CD4-positive, alpha-beta T cell treated with Interleukin-10 for 1 hour (primary cell): ENCODE results near the gene NXPH3.
A peak's percentile ranks its signal among the peaks of the same experiment; 100 is the strongest.

ENCODE experiments used
- DNase-seq: peaks from one replicate; pipeline ENCODE4 v3.0.0-alpha.2; 2020

The NXPH3 gene

DNA sequence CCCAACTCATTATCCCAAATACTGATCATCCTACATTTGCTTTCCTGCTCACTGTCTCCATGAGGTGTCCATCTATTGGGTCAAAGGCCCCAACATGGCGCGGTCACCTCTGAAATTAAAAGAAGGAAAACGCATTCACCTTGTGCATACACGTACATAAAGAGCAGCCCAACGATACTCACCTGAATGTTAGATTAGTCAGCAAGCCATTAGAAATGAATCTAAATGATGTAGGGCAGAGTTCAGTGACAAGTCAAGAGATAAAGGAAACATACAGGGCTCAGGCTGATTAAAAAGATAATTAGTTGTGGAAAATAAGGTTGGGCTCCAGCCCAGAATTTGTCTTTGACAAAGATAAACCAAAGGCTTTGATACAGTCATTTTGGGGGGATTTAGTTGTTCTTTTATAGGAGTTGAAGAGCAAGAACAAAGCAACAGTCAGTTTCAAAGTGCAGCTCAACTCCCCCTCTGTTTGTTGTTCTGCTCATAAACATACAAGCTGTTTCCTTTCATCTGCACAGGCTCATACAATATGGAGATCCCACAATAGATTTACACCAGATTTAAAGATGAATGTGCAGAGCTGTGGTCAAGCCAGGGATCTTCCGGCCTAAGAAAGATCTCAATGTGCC is 21.1 kb downstream of the NXPH3 start:
- DNase-seq: no peak

DNA sequence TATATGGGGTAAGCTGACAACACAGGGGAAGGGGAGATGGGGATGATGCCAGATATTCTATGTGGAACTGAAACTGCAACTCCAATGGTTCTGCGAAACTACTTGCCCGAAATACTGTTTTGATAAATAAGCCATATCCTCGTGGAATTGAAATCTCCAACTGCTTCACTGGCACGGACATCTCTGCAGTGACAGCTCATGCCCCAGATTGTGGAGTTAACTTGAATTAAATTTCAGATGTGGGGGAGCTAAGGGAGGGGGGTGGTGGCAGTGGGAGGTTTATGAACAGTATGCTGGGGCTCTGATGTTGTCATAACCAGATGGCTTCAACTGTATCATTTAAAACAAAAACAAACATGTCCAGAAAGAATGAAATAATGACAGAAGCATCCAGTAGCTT is 21.8 kb downstream of the NXPH3 start:
- DNase-seq: no peak

GRCh38 chr17:49597928-49598655 is 22.4 kb downstream of the NXPH3 start:
- no peak for DNase-seq

DNA sequence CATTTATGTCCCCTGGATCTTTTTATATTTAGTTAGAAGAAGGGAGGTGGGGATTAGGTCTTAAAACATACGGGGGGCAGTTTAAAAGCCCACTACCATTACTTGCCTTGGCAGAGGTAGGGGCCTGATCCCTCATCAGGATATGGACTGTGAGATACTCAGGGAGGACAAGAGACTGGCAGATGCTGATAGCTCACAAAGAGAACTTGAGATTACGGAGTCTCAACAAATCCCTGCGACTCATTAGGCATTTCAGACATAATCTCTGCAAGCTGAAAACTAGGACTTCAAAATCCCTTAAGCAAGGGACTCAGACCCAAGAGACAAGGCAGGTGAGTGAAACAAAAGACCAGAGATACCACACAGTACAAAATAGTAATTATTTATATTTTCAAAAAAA is 23.2 kb downstream of the NXPH3 start:
- DNase-seq: no peak

DNA sequence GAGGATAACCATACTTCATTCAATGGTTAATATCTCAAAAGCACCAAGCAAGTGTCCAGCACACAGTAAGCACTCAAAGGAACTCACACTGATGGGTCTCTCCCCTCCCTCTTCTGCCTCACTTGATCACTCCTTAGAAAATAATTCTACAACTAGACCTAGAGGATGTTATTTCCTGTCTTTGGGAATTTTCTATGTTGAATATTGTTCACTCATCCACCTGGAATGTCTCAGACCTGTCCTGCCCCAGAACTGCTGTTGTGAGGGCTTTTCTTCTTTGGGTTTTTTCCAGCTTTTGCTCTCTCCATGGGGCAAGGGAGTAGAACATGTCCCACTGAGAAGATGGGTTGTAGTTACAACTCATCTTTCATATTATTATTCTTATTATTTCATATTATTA is 25.3 kb downstream of the NXPH3 start:
- no peak for DNase-seq

DNA sequence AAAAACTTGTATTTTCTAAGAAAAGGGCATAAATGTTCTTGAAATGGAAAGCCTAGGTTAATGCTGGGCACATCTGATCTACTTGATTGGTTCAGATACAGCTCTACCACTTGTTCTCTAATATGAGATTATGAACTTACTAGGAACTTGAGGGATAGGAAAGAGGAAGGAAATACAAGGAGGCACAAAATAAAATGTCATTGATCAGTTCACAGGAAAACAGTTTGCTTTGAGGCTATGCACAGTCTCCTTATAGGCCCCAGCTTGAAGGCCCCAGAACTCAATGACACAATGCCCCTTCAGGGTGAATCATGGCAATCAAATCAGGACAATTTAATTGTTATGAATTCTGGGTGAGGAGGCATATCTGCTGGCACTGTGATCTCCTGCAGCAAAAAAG is 27.1 kb downstream of the NXPH3 start:
- DNase-seq: no peak

- DNase-seq: no peak
These were observed 27.6 kb downstream of the NXPH3 start for GRCh38 chr17:49603238-49603637.

DNA sequence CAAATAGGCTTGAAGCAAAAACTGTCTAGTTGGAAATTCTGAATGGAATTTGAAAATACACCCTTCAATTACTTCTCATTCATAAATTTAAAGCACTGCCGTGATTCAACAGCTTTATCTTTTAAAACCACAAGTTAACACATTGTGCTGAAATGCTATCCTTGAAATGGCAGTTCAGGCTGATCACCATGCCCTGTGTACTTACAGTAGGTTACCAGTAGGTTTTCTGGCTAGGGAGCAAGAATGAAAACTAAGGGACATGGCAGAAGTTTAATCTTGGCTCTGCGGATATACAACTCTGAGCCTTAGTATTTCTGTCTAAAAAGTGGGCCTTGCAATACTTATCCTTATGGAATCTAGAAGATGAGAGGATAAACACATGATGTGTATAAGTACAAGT is 28.0 kb downstream of the NXPH3 start:
- no peak for DNase-seq

- DNase-seq: no peak
These were observed 28.7 kb downstream of the NXPH3 start for GRCh38 chr17:49604314-49604869.

- no peak for DNase-seq
These were observed 35.4 kb downstream of the NXPH3 start for GRCh38 chr17:49610883-49611584.

DNA sequence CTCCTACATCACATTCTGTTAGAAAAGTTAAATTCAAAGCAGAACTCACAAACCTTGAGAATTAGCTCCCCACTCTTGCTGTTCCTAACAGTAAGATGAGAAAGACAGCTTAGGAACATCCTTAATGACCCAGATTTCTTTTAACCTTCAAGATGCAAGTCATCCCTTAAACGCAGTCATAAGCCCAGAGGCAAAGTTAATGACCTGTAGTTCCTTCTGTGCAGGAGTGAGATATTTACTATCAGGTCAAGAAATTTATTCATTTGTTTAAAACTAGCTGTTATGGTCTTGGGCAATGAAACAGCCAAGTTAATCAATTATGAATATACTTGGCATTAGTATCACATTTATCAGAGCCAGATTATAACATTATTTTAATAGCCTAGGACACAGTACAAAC is 37.1 kb downstream of the NXPH3 start:
- DNase-seq: no peak

- no peak for DNase-seq
These were observed 37.6 kb downstream of the NXPH3 start for GRCh38 chr17:49613182-49613800.

DNA sequence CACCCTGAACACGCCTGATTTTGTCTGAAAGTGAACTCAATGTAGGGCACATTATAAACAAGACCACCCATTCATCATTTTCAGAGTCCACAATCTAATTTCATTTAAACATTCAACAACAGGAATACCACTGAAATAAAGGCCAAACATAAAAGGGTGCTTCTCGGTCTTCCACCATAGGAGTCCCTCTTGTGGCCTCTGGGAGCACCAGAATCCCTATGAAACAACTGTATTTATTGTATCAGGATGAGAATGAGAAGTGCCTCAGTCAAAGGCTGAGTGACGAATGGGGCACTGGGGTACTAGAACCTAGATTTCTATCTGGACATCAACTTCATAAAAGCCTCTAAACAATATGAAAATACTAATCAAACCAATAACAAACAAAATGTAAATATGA is 40.4 kb downstream of the NXPH3 start:
- DNase-seq: no peak

DNA sequence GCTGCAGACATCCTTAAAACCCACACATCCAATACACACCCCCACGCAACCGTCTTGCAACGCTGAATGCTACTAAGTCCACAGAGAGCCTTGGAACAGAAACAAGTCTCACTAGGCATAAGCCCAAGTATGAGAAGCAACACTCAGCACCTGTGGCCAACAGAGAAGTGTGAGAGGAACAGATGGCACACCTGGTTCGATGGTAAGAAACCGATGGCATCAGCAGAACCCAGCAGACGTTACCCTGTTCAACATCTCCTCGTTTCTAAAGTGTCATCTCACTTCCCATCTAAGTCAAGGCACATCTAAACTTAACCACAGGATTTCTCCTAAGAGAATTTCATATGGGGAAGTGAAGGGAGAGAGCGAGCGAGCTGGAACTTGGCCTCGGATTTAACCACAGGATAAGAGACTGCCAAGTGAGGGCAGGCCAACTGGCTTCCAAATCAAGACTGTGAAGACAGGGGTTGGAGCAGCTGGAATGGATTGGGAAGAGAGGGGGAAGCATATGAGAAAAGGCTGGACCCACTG is 41.0 kb downstream of the NXPH3 start:
- no peak for DNase-seq

DNA sequence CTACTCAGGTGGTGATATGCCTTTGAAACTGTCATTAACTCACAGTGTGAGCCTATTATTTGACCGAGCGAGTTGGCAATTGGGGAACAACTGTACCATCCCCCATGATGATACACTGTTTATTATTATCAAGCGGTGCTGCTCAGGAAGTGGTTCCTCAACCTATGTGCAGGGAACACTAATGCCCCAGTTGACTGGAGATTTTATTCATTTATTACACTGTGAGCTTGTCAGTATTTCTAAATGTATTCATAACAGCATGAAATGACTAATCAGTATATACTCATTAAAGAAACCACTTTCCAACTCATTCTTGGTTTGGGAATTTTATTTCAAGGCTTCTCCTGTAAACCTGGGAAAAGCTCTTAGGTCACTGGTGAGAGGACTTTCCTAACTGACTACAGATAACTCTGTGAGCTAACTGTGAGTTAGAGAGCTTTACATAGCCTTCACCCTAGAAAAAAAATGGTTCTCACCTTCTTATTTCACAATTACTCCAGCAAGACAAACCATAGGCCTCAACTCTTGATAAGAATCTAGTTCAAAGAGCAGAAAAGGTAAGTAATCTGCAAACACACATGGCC is 42.4 kb downstream of the NXPH3 start:
- peak; percentile 3 for DNase-seq

GRCh38 chr17:49621420-49621819 is 45.7 kb downstream of the NXPH3 start:
- DNase-seq: no peak

DNA sequence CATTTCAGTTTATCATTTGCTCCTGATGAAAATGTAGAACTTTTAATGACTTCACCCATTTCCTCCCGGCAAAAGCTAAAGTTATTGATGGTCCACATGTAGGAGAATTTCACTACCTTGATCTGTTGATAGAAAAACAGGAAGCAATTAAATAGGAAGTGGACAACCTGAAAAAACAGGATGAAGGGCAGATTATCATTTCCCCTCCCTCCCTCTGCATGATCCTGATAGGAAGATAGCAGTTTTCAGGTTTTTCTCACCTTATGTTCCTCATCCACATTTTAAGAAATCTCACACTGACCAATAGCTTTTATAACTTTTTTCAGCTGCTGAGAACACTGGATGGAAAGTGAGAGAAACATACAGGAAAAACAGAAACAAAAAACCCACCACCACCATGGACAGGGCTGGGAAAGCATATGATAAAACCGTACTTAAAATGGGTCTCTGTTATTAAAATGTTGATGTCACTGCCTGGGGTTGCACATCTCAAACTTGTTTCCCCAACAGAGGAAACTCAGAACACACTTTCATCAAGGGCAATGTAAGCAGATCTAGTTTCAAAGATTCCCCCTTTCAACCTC is 46.4 kb downstream of the NXPH3 start:
- DNase-seq: no peak

GRCh38 chr17:49624896-49625295 is 49.2 kb downstream of the NXPH3 start:
- DNase-seq: no peak

DNA sequence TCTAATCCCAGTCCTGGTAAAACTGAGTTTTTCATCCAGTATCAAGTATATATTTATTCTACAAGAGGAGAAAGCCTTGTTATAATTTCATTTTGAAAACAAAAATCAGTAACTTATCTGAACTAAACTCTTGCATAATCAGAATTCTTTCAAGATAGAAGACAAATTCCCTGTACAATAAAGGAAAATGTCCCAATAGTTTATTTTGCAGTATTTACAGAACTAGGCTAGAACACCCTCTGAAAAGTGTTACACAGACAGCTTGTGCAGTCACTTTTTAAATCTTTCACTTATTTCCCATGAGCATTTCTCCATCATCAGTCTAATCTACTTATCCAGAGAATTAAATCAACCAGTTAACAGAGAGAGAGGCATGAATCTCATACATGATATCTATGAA is 53.8 kb downstream of the NXPH3 start:
- no peak for DNase-seq

- DNase-seq: no peak
These were observed 54.6 kb downstream of the NXPH3 start for GRCh38 chr17:49630113-49630900.

GRCh38 chr17:49631496-49631895 is 55.8 kb downstream of the NXPH3 start:
- DNase-seq: no peak
